HepG2 (cell line): ENCODE data around the gene PMAIP1. TPM values are rescaled to one million over a fixed set of nuclear protein-coding genes. Genes with fewer than 3 reads are reported as not detected.

ENCODE experiments used
- ATF4 ChIP-seq, 2 experiments: fragments of 450-650 bp in 1 of 2; sonication (generic) in 1 of 2; formaldehyde crosslinking; IDR thresholded peaks; 2 replicates each; pipeline versions ENCODE4 v1.5.0 to v1.8.0; 2020 to 2022; ENCODE audit warnings: mild to moderate bottlenecking in 1 of 2, missing genetic modification reagents in 1 of 2
- CEBPZ ChIP-seq: IDR thresholded peaks from 2 replicates; pipeline ENCODE4 v1.6.1; 2012; ENCODE audit warnings: low read length, improper control_type of control experiment
- GFI1 ChIP-seq: sonication (generic); formaldehyde crosslinking; IDR thresholded peaks from 2 replicates; pipeline ENCODE4 v1.5.0; 2020; ENCODE audit warnings: missing genetic modification reagents, mild to moderate bottlenecking, borderline replicate concordance
- GTF3A ChIP-seq: sonication (generic); formaldehyde crosslinking; conservative IDR thresholded peaks from 2 replicates; pipeline ENCODE4 v1.4.0; 2020; ENCODE audit warnings: mild to moderate bottlenecking, missing genetic modification reagents
- MED8 ChIP-seq: sonication (generic); formaldehyde crosslinking; IDR thresholded peaks from 2 replicates; pipeline ENCODE4 v1.8.1; 2023; ENCODE audit warnings: mild to moderate bottlenecking, missing genetic modification reagents; ENCODE audit not compliant: insufficient replicate concordance
- NFE2L1 ChIP-seq: sonication (generic); formaldehyde crosslinking; IDR thresholded peaks from 2 replicates; pipeline ENCODE4 v1.4.0; 2020; ENCODE audit warnings: missing genetic modification reagents, mild to moderate bottlenecking, borderline replicate concordance
- RFX3 ChIP-seq: IDR thresholded peaks from 2 replicates; pipeline ENCODE4 v1.6.1; 2016; ENCODE audit warnings: missing biosample characterization, missing genetic modification reagents
- TBX3 ChIP-seq: fragments of 450-650 bp; IDR thresholded peaks from 2 replicates; pipeline ENCODE4 v1.6.1; 2017; ENCODE audit warnings: antibody characterized with exemption, mild to moderate bottlenecking, inconsistent platforms, borderline replicate concordance
- ZC3H4 ChIP-seq: sonication (generic); formaldehyde crosslinking; IDR thresholded peaks from 2 replicates; pipeline ENCODE4 v1.4.0; 2020; ENCODE audit warnings: missing genetic modification reagents, borderline replicate concordance
- ZNF260 ChIP-seq: sonication (generic); formaldehyde crosslinking; IDR thresholded peaks from 2 replicates; pipeline ENCODE4 v1.4.0; 2020; ENCODE audit warnings: missing genetic modification reagents, low read depth, mild to moderate bottlenecking, borderline replicate concordance
- ZNF264 ChIP-seq: sonication (generic); formaldehyde crosslinking; IDR thresholded peaks from 2 replicates; pipeline ENCODE4 v1.4.0; 2020; ENCODE audit warnings: missing genetic modification reagents
- ZNF317 ChIP-seq: sonication (generic); formaldehyde crosslinking; IDR thresholded peaks from 2 replicates; pipeline ENCODE4 v1.5.0; 2020; ENCODE audit warnings: mild to moderate bottlenecking, missing genetic modification reagents
- polyA plus RNA-seq, 8 experiments: library from polyadenylated mRNA; depleted of rRNA in 3 of 8; stranded (reverse) in 7 of 8; unstranded in 1 of 8; fragments of >200 nt; fragmentation: Illumina TruSeq in 4 of 8; extraction: Trizol in 4 of 8; gene quantifications; 2 replicates each; pipeline versions ENCODE4 v1.2.1 to v1.2.3, GENCODE V29; 2011 to 2016; ENCODE audit warnings: low read depth in 4 of 8, missing spikeins in 1 of 8, mixed read lengths in 1 of 8; ENCODE audit not compliant: insufficient read depth in 1 of 8
- total RNA-seq, 5 experiments: library from RNA; depleted of rRNA; stranded (reverse); fragments of >200 nt; fragmentation: Illumina TruSeq; extraction: Trizol; gene quantifications; 2 replicates each; pipeline ENCODE4 v1.2.3, GENCODE V29; 2016; ENCODE audit warnings: low read depth in 1 of 5
- TF ChIP-seq, protein P1 (sequence below): sonication (generic); formaldehyde crosslinking; IDR thresholded peaks from 2 replicates; pipeline ENCODE4 v1.4.0; 2020; ENCODE audit warnings: missing genetic modification reagents; ENCODE audit errors: not compliant biosample characterization
- TF ChIP-seq, protein P2 (sequence below): sonication (generic); formaldehyde crosslinking; IDR thresholded peaks from 2 replicates; pipeline ENCODE4 v1.8.0; 2022; ENCODE audit warnings: mild to moderate bottlenecking, missing genetic modification reagents, borderline replicate concordance
- TF ChIP-seq, protein P3 (sequence below): sonication (generic); formaldehyde crosslinking; IDR thresholded peaks from 2 replicates; pipeline ENCODE4 v1.5.0; 2020; ENCODE audit warnings: mild to moderate bottlenecking, missing genetic modification reagents

PMAIP1 gene
- total and polyA plus RNA-seq, 2 of the 13 experiments (the other 11 are each of a cell fraction or from before 2014, with no cell fraction given): 1.5 to 1.7 TPM

DNA sequence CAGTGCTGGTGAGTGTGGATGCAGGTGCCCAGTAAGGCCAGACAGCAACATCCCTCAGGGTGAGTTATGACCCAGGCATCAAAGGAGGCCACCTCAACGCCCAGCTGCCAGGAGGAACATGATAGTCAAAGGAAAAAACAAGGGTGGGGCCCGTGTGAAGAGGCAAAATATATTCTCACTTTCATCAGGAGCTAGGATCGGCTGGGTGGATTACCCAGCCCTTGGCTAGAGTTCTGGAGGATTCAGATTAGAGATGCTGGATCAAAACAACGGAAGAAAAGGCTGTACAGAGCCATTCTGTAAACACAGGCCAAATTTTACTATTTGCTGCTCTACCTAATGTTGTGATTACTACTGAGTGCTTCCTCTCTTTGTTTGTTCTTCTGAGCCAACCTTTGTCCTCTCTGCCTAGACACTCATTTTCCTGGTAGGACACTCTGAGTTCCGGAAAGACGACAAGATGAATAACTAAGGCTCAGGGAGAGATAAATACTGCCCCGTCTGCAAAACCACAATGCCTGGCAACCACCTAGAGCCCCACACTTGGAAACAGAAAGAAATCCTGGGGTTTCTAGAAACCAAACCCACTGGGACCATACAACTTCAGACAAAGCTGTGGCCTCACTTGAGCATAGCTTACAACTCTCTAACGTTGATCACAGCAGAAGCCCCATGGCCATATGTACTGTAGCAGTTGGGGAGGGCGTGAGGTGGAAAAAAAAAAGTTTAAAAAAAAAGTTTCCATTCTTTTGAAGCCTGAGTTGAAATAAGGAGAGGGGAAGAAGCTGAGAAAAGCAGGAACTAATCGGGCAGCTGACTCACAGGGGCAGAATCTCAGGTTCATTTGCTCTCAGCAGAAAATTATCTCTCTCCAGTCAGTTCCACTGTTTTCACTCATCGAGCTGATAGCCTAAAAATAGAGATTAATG is 17.8 kb upstream of the PMAIP1 start (continued):
- no peak for TF ChIP-seq ZNF264
- TF ChIP-seq TBX3: no peak
- TF ChIP-seq ZNF260 (CRISPR knock-in tag): no peak
- TF ChIP-seq, protein P1, sequence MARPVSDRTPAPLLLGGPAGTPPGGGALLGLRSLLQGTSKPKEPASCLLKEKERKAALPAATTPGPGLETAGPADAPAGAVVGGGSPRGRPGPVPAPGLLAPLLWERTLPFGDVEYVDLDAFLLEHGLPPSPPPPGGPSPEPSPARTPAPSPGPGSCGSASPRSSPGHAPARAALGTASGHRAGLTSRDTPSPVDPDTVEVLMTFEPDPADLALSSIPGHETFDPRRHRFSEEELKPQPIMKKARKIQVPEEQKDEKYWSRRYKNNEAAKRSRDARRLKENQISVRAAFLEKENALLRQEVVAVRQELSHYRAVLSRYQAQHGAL: no peak
- no peak for TF ChIP-seq RFX3 (CRISPR knock-in tag)
- TF ChIP-seq ZC3H4 (CRISPR knock-in tag): no peak
- TF ChIP-seq, protein P2, sequence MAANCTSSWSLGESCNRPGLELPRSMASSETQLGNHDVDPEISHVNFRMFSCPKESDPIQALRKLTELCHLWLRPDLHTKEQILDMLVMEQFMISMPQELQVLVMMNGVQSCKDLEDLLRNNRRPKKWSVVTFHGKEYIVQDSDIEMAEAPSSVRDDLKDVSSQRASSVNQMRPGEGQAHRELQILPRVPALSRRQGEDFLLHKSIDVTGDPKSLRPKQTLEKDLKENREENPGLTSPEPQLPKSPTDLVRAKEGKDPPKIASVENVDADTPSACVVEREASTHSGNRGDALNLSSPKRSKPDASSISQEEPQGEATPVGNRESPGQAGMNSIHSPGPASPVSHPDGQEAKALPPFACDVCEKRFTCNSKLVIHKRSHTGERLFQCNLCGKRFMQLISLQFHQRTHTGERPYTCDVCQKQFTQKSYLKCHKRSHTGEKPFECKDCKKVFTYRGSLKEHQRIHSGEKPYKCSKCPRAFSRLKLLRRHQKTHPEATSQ (CRISPR knock-in tag): no peak
- no peak for TF ChIP-seq CEBPZ
- TF ChIP-seq GFI1 (CRISPR knock-in tag): no peak
- TF ChIP-seq GTF3A (CRISPR knock-in tag): no peak
- TF ChIP-seq NFE2L1 (CRISPR knock-in tag): no peak
- TF ChIP-seq ZNF317 (CRISPR knock-in tag): no peak
- TF ChIP-seq MED8 (CRISPR knock-in tag): no peak
- TF ChIP-seq, protein P3, sequence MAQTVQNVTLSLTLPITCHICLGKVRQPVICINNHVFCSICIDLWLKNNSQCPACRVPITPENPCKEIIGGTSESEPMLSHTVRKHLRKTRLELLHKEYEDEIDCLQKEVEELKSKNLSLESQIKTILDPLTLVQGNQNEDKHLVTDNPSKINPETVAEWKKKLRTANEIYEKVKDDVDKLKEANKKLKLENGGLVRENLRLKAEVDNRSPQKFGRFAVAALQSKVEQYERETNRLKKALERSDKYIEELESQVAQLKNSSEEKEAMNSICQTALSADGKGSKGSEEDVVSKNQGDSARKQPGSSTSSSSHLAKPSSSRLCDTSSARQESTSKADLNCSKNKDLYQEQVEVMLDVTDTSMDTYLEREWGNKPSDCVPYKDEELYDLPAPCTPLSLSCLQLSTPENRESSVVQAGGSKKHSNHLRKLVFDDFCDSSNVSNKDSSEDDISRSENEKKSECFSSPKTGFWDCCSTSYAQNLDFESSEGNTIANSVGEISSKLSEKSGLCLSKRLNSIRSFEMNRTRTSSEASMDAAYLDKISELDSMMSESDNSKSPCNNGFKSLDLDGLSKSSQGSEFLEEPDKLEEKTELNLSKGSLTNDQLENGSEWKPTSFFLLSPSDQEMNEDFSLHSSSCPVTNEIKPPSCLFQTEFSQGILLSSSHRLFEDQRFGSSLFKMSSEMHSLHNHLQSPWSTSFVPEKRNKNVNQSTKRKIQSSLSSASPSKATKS (CRISPR knock-in tag): no peak
- peak in 1 of 2 experiments; percentile 31; a peak in 1 of 4 replicates for TF ChIP-seq ATF4 (CRISPR knock-in tag; IDR thresholded peaks at IDR 0.05)
